HG03342 (cell line): Measurements from ENCODE around the gene CTXND2.
"Not testable (repeated sequence)": the region's sequence is repeated elsewhere in the genome, so short reads cannot be mapped to it uniquely, and the experiment has no call there.

ENCODE experiments used
- ATAC-seq: cut with Tn5 transposase; IDR thresholded peaks from one replicate; pipeline ENCODE4 v1.9.1; 2021; ENCODE audit warnings: mild to moderate bottlenecking, moderate library complexity; ENCODE audit not compliant: unreplicated experiment

CTXND2 gene

DNA sequence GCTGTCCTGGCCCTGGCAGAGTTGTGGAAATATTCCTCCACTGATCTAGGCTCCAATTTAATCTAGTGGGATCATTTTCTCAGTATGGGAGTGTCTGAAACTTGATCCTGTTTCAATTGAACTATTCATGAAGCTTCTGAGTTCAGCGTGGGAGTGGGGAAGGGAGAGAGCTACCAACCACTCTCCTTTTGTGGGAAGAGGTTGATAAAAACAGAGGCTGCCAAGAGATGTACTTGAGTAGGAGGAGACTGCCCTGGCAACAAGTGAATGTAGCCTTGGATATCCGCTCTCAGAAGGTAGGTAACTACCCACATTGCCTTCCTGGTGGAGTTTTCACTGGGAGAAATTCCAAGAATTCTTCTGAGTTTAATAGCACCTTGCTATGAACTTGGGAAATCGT is at the start of gene CTXND2:
Gene CTXND2, plus strand, starts transcription at position 119 of the 400 bp plus-strand sequence. CDS start 25,179 bp downstream, outside the sequence.
- ATAC-seq, result no peak

- ATAC-seq, result not testable (repeated sequence)
These were observed 46.1 kb upstream of the CTXND2 start for GRCh38 chr1:150840850-150841249.

GRCh38 chr1:150841626-150842025 is 45.3 kb upstream of the CTXND2 start:
- no peak for ATAC-seq

DNA sequence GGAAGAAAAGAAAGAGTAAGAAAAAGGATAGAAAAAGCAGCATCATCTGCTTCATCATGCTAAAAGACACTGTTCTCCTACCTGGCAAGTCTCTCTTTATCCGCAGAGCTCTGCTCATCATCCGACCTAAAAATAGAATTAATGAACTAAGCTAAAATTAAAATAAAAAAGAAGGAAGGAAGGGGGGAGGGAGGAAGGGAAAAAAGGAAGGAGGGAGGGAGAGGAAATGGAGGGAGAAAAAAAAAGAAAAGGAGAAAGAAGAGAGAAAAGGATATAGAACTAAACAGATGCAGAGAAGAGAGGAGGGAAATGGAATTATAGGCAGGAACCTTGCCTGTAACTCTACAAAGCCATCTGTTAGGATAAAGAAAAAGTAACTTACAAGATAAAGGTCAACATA is 44.6 kb upstream of the CTXND2 start:
- no peak for ATAC-seq

GRCh38 chr1:150842964-150843363 is 44.0 kb upstream of the CTXND2 start:
- no peak for ATAC-seq

DNA sequence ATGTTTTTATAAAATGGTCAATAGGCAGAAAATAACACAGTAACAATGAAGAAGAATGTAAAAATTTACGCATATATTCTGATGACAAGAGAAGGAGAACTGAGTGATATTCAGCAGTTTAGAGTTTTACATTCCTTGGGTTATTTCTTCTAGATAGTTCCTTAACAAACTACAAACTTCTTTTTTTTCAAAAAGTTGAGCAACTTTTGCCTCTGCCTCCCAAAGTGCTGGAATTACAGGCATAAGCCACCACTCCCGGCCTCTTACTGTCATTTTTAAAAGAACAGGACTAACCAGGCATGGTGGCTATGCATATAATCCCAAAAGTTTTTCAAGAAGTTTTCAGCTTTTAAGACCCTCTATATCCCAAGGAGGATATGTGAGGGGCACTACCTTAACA is 43.5 kb upstream of the CTXND2 start:
- ATAC-seq, result no peak

DNA sequence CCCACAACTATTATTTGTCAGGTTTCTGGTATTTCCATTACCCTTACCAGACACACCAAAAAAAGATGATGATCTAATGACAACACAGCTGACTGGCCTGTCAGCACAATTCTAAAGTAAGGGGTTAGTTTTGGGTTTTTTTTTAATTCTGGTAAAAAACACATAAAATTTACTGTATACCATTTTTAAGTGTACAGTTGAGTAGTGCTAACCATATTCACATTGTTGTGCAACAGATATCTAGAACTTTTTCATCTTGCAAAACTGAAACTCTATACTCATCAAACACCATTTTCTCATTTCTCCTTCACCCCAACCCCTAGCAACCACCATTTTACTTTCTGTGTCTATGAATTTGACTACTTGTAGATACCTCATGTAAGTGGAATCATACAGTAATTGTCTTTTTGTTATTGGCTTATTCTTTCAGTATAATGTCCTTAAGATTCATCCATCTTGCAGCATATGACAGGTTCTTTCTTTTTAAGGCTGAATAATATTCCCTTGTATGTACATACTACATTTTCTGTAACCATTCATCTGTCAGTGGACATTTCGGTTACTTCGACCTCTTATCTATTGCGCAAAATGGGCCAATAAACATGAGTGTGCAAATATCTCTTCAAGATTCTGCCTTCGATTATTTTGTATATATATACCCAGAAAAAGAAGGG is 40.3 kb upstream of the CTXND2 start:
- ATAC-seq, result no peak

DNA sequence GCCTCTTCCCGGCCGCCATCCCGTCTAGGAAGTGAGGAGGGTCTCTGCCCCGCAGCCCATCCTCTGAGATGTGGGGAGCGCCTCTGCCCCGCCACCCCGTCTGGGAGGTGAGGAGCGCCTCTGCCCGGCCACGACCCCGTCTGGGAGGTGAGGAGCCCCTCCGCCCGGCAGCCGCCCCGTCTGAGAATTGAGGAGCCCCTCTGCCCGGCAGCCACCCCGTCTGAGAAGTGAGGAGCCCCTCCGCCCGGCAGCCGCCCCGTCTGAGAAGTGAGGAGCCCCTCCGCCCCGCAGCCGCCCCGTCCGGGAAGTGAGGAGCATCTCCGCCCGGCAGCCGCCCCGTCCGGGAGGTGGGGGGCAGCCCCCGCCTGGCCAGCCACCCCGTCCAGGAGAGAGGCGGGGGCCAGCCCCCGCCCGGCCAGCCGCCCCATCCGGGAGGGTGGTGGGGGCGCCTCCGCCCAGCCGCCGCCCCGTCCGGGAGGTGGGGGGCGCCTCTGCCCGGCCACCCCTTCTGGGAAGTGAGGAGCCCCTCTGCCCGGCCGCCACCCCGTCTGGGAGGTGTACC is 36.1 kb upstream of the CTXND2 start:
- ATAC-seq, result not testable (repeated sequence)

DNA sequence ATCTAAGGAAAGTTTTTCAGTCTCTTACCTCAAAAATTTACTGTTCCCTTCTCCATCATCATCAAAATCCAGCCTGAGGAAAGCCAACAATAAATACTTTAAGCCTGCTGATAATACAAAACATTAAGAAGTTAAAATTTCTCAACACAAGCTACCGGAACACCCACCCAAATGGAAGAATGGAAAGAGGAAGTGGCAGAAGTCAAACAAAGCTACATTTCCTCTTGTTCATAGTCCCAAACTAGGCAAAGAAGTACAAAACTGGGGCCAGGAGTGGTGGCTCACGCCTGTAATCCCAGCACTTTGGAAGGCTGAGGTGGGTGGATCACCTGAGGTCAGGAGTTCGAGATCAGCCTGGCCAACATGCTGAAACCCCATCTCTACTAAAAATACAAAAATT is 34.2 kb upstream of the CTXND2 start:
- ATAC-seq, result not testable (repeated sequence)

- ATAC-seq, result no peak
These were observed 23.2 kb upstream of the CTXND2 start for GRCh38 chr1:150863724-150864123.

DNA sequence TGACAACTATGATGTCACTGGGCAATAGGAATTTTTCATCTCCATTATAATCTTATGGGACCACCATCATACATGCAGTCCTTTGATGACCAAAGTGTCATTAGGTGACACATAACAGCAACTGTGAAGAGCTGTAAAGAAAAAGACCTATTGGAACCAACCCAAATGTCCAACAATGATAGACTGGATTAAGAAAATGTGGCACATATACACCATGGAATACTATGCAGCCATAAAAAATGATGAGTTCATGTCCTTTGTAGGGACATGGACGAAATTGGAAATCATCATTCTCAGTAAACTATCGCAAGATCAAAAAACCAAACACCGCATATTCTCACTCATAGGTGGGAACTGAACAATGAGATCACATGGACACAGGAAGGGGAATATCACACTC is 22.7 kb upstream of the CTXND2 start:
- not testable (repeated sequence) for ATAC-seq

DNA sequence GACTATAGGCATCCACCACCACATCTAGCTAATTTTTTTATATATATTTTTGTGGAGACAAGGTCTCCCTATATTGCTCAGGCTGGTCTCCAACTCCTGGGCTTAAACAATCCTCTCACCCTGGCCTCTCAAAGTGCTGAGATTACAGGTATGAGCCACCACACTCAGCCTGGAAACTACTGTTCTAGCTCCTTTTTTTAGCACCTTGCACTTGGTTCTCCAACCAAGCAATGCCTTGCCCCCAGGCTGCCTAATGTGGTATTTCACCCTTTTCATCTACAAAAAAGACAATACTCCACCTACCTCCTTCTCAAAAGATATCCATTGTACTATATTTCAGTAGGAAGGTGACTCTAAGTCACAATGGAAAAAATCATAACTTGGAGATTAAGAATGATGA is 17.3 kb upstream of the CTXND2 start:
- no peak for ATAC-seq

DNA sequence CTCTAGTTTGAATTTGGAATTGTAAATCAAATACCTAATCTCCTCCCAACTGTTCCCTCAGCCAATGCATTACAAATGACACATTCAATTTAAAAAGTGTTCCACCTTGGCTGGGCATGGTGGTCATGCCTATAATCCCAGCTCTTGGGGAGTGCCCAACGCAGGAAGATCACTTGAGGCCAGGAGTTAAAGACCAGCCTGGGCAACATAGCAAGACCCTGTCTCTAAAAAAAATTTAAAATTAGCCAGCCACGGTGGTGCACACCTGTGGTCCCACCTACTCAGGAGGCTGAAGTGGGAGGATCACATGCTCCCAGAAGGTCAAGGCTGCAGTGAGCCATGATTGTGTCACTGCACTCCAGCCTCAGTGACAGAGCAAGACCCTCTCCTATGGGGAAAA is 14.4 kb upstream of the CTXND2 start:
- no peak for ATAC-seq

DNA sequence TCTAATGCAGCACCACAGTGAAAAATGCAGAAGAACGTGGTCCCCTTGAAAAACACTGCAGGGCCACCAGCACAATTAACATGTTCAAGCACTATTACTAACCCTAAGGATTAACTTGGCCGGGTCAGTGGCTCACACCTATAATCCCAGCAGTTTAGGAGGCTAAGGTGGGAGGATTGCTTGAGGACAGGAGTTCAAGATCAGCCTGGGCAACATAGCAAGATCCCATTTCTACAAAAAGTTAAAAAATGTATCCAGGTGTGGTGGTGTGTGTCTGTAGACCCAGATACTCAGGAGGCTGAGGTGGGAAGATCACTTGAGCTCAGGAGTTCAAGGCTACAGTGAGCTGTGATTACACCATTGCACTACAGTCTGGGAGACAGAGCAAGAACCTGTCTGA is 13.4 kb upstream of the CTXND2 start:
- no peak for ATAC-seq

GRCh38 chr1:150874455-150875196 is 12.3 kb upstream of the CTXND2 start:
- no peak for ATAC-seq

GRCh38 chr1:150875197-150876118 is 11.5 kb upstream of the CTXND2 start:
- no peak for ATAC-seq

GRCh38 chr1:150876119-150876454 is 10.8 kb upstream of the CTXND2 start:
- ATAC-seq, result peak; percentile 21

DNA sequence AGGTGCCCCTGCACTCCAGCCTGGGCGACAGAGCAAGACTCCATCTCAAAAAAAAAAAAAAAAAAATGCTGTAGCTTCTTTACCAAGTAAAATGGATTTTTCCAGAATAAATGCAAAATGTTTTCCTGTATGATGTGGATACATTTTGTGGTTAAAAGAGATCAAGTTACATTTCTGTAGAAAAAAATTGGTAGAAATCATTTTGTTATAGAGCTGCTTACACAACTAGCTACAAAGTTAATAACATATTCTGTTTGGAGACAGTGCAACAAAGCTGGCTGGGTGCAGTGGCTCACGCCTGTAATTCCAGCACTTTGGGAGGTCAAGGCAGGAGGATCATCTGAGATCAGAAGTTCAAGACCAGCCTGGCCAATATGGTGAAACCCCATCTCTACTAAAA is 8.0 kb upstream of the CTXND2 start:
- ATAC-seq, result not testable (repeated sequence)

GRCh38 chr1:150881331-150882070 is 5.4 kb upstream of the CTXND2 start:
- no peak for ATAC-seq

DNA sequence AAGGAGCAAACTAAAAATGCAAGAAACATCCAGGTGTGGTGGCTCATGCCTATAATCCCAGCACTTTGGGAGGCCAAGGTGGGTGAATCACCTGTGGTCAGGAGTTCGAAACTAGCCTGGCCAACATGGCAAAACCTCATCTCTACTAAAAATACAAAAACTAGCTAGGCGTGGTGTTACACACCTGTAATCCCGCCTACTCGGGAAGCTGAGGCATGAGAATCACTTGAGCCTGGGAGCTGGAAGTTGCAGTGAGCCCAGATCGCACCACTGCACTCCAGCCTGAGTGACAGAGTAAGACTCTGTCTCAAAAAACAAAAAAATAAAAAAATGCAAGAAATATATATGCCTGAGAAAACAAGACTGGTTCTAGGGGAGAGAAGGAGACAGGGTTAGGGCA is 3.8 kb upstream of the CTXND2 start:
- not testable (repeated sequence) for ATAC-seq
